SU-DHL-6 (cell line): ENCODE measurements around the gene SYT17.

Experiments used
- CTCF ChIP-seq: fragments of 200-600 bp; sonication (generic); IDR thresholded peaks from one replicate; pipeline ENCODE4 v1.5.1; 2017; ENCODE audit warnings: antibody characterized with exemption, mild to moderate bottlenecking, low read length, moderate library complexity; ENCODE audit not compliant: insufficient read depth, poor library complexity, severe bottlenecking
- EZH2phosphoT487 ChIP-seq: fragments of 200-600 bp; sonication (generic), shearing (Covaris generic); conservative IDR thresholded peaks from 2 replicates; pipeline ENCODE4 v1.6.1; 2018; ENCODE audit warnings: mild to moderate bottlenecking, antibody characterized with exemption, low read length, moderate library complexity, mixed read lengths

- TF ChIP-seq CTCF (no peak), EZH2phosphoT487 (no peak)
Measured at GRCh38 chr16:19166500-19166899, 1.5 kb upstream of the SYT17 start.
